NB4 (cell line): ENCODE measurements around the gene PSG2.
"Not testable (repeated sequence)": the region's sequence is repeated elsewhere in the genome, so short reads cannot be mapped to it uniquely, and the experiment has no call there.

Experiments used
- CTCF ChIP-seq: IDR thresholded peaks from one replicate; pipeline ENCODE4 v1.5.1; 2012; ENCODE audit warnings: low read depth, low read length
- TF ChIP-seq, protein P1 (sequence below): IDR thresholded peaks from 2 replicates; pipeline ENCODE4 v1.6.1; 2011; ENCODE audit warnings: low read depth, low read length

GRCh38 chr19:43059482-43059881, 23.0 kb downstream of the PSG2 start:
- TF ChIP-seq, protein P1, sequence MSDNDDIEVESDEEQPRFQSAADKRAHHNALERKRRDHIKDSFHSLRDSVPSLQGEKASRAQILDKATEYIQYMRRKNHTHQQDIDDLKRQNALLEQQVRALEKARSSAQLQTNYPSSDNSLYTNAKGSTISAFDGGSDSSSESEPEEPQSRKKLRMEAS = not testable (repeated sequence)
- TF ChIP-seq CTCF = not testable (repeated sequence)
